ENCODE results near the gene SLX4IP.

The SLX4IP gene

DNA sequence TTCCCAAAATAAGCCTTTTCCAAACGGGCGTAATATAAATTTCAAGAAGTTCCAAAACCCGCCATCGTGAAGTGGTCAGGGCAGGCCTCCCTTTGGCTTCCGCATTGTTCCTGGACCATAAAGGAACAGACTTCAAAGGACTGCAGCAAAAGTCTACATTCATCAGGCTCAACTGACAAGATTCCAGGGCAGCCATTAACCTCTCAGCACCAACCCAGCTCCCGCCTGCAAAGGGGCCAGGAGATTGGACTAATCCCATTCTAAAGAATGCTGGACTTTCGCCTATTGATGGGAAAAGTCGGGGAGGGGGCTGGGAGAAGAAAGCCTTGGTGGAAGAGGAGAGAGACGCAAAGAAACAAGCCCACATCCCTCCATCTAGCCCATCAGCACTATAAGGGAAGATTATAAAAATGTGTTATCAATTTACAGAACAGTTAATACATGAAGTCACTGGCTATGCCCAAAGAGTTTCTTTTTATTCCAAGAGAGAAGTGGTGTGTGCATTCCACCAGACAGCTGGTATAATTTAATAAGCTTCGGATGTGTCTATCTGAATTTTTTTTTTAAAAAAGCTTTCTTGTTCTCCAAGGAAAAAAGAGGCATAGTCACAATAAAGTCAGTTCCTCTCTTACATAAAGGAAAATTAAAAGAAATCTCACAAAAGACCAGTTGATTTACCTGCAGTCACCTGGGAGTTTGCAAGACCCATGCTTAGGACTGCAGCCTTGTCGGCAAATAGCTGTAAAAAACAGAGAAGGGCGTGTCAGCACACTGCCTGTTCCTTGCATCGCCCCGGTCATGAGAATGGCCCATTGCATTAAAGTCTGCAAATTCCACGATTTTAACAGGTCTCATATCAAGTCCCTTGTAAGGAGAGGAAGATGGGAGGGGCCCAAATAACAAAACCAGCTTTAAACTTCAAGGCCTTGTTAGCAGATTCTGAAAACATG, 220.9 kb downstream of the SLX4IP start:
- Histone ChIP-seq H3K36me3 (replicated peaks) (peaks cover 63% of the 10 kb centered on the region), H3K27ac (peak overlapping the region; percentile 99), H3K27me3 (replicated peaks) (no peaks in the 10 kb centered on the region), H3K4me3 (ENCODE audit: low read depth, low read length) (no peak overlapping the region)
- DNase-seq = no peak
- TF ChIP-seq, protein P1, sequence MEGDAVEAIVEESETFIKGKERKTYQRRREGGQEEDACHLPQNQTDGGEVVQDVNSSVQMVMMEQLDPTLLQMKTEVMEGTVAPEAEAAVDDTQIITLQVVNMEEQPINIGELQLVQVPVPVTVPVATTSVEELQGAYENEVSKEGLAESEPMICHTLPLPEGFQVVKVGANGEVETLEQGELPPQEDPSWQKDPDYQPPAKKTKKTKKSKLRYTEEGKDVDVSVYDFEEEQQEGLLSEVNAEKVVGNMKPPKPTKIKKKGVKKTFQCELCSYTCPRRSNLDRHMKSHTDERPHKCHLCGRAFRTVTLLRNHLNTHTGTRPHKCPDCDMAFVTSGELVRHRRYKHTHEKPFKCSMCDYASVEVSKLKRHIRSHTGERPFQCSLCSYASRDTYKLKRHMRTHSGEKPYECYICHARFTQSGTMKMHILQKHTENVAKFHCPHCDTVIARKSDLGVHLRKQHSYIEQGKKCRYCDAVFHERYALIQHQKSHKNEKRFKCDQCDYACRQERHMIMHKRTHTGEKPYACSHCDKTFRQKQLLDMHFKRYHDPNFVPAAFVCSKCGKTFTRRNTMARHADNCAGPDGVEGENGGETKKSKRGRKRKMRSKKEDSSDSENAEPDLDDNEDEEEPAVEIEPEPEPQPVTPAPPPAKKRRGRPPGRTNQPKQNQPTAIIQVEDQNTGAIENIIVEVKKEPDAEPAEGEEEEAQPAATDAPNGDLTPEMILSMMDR (IDR thresholded peaks at IDR 0.05; ENCODE audit: low read depth, low read length, missing control alignments) = no peak
- in situ Hi-C loops (cut with HindIII; ENCODE audit: low pct_ligation_motif_present, low sequenced_read_pairs) = no loop called here

DNA sequence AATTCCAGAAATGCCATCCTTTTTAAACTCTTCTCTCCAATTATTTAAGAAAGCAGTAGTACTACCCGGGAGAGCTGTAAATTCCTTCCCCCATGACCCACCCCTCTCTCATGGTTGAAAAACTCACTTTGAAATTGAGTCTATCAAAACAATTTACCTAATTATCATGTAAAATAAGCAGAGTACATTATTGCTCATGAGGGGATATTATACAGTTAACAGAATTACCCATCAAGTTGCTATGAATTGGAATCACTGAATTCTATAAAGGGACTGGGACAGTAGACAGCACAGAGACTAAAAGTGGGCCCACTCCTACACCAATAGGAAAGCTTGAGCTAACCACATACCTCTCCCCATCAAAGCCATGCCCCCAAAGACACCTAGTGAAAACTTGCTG, 222.3 kb downstream of the SLX4IP start:
- DNase-seq = no peak
- Histone ChIP-seq H3K27me3 (replicated peaks) (no peaks in the 10 kb centered on the region), H3K4me3 (ENCODE audit: low read depth, low read length) (no peak overlapping the region), H3K27ac (no peak overlapping the region), H3K36me3 (replicated peaks) (peaks cover 73% of the 10 kb centered on the region)
- TF ChIP-seq, protein P1 (IDR thresholded peaks at IDR 0.05; ENCODE audit: low read depth, low read length, missing control alignments) = no peak
- in situ Hi-C loops (cut with HindIII; ENCODE audit: low pct_ligation_motif_present, low sequenced_read_pairs) = no loop called here

DNA sequence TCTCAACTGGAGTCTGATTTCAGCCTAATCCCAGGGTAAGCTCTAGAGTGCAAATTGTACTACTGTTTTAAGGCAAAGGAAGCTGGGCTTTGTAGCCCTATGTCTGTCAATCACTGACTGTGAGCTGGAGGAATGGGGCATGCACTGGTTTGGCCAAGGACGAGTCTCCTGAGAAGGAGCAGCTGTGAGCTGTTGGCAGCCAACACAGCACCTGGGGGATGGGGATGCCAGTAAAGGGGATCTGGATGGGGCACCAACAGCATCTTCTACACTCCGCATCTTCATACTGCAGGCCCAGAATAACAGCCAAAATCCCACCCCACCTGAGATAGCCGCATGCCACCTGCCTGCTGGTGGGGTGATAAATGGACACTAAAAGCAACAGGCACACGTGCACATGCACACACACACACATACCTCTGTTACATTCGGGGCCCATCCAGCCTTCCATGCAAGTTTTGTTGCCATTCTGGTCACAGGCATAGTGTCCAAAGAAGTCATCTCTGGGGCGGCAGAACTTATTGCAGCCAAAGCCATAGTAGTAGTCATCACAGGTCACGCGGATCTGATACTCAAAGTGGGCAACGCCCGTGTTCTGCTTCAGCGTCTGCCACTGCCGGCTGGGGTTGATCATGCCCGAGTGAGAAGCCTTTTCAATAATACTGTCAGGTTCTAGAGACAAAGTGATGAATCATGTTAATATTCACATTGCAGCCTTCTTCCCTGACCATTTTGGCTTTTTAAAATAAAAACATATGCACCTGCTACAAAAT, 223.1 kb downstream of the SLX4IP start:
- peak overlapping the region; percentile 56 for H3K27ac ChIP-seq
- in situ Hi-C loops (cut with HindIII; ENCODE audit: low pct_ligation_motif_present, low sequenced_read_pairs) = no loop called here
- peaks cover 76% of the 10 kb centered on the region for H3K36me3 ChIP-seq (replicated peaks)
- no peak for DNase-seq
- H3K4me3 ChIP-seq (ENCODE audit: low read depth, low read length) = no peak overlapping the region
- TF ChIP-seq, protein P1 (IDR thresholded peaks at IDR 0.05; ENCODE audit: low read depth, low read length, missing control alignments) = no peak
- H3K27me3 ChIP-seq (replicated peaks) = no peaks in the 10 kb centered on the region

DNA sequence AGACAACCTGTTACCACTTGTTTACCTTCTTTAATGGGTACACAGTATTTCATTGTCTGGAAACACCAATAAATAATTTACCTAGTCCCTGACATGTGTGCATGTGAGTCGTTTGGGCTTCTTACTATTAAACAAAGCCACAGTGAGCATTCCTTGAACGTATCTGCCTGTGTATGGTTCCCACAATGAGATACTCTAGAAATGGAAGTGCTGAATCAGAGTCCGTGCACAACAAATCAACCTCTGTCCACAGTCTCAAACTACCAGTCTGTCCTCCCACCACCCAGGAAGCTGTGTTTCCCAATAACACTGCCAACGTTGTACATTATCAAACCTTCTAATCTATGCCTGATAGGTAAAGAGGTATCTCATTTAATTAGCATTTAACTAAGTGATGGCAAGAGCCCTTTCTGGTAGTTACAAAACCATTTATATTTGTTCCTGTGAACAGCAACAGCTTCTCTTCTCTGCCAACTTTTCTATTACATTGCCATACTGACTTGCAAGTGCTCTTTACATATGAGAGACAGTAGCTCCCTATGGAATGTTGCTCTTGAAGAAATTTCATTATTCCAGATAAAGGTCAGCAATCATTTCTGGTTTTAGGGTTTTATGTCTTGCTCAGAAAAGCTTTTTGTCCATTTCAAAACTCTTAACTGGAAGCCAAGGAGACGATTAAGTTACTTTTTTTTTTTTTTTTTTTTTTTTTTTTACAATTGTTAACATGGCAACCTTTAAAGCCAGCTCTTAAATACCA, 223.9 kb downstream of the SLX4IP start:
- Histone ChIP-seq H3K27ac (peak overlapping the region; percentile 56), H3K27me3 (replicated peaks) (no peaks in the 10 kb centered on the region), H3K36me3 (replicated peaks) (peaks cover 82% of the 10 kb centered on the region), H3K4me3 (ENCODE audit: low read depth, low read length) (no peak overlapping the region)
- in situ Hi-C loops (cut with HindIII; ENCODE audit: low pct_ligation_motif_present, low sequenced_read_pairs) = no loop called here
- TF ChIP-seq, protein P1 (IDR thresholded peaks at IDR 0.05; ENCODE audit: low read depth, low read length, missing control alignments) = no peak
- DNase-seq = no peak

DNA sequence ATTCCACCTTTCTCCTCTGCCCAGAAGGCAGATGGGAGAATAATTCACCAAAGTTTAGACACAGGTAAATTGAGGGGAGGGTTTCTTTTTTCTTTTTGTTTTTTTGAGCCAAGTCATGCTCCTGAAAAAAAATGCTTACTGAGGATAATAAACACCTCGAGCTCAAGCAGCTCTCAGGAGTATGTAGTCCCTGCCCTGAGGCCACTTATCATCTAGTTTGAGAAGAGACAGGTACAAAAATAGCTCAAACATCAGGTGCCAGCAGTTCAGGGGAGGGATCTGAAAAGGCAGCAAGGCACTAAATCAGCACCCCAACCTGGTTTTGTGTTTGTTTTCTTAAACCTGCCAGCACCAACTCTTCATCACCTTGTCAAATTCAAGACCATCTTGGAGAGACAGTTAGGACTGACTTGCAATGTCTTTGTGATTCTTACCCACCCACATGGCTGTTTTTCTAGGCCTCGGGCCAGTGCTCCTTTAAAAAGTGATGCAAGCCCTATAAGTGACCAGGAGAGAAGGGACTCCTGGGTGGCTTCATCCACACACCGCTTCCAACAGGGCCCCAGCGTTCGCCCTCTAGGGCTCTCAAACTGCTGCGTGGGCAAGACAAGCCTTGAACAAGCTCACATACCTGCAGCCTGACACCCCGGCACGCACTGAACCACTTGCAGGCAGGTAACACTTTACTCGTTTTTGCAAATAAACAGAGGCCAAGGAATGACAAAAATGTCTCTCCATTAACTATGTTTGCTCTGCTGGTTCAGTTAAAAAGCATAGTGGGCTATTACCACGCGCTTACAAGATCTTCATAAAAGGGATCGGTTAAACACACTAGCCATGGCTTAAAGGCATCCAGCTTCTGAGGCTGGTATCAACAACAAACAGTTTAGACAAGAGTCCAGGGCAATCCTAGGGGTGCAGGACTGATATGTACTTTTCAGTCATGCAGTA, 224.8 kb downstream of the SLX4IP start:
- no peak for DNase-seq
- in situ Hi-C loops (cut with HindIII; ENCODE audit: low pct_ligation_motif_present, low sequenced_read_pairs) = no loop called here
- H3K27me3 ChIP-seq (replicated peaks) = no peaks in the 10 kb centered on the region
- peaks cover 79% of the 10 kb centered on the region for H3K36me3 ChIP-seq (replicated peaks)
- H3K4me3 ChIP-seq (ENCODE audit: low read depth, low read length) = no peak overlapping the region
- peak overlapping the region; percentile 5 for H3K27ac ChIP-seq
- TF ChIP-seq, protein P1 (IDR thresholded peaks at IDR 0.05; ENCODE audit: low read depth, low read length, missing control alignments) = no peak
